Left cardiac atrium (tissue), 4 donors: ENCODE results near the gene GASK1A. TPM values are rescaled to one million over a fixed set of nuclear protein-coding genes. Genes with fewer than 3 reads are reported as not detected.
A peak's percentile ranks its signal among the peaks of the same experiment; 100 is the strongest.
"Not testable (repeated sequence)": the region's sequence is repeated elsewhere in the genome, so short reads cannot be mapped to it uniquely, and the experiment has no call there.

Source experiments
- ATAC-seq, 2 donors: fragments of 200-7000 bp; cut with Tn5 transposase; one replicate each; pipeline ENCODE4 v1.9.1; 2020; ENCODE audit warnings: mild to moderate bottlenecking in 2 of 2, moderate library complexity in 2 of 2
- DNase-seq: peaks from one replicate; pipeline ENCODE4 v3.0.0-alpha.2; 2020
- intact Hi-C, 2 donors: fragments of 100-400 bp; cut with DNase I; formaldehyde crosslinking; loops; one replicate each; pipeline versions ENCODE4 v1.14.1 to v1.15.1; 2022 to 2023
- total RNA-seq, 2 donors: library from RNA; stranded (reverse); fragmentation: NEBNext Ultra II Directional; extraction: Animal tissue kit (Norgen Biotek cat#: 25700); gene quantifications; one replicate each; pipeline ENCODE4 v1.2.1, GENCODE V29; 2021
- donor health status: DM: no; HTN: yes; CAD: no.
- donor health status: DM: no; HTN: yes; CAD: no; lungs with severe emphysema.
- donor health status: DM: yes; HTN: yes; CAD: no.
- donor health status: Dilated cardiomyopathy.

The GASK1A gene
- total RNA-seq, 2 donors from 2014 or later = 2.6 to 4.0 TPM

DNA sequence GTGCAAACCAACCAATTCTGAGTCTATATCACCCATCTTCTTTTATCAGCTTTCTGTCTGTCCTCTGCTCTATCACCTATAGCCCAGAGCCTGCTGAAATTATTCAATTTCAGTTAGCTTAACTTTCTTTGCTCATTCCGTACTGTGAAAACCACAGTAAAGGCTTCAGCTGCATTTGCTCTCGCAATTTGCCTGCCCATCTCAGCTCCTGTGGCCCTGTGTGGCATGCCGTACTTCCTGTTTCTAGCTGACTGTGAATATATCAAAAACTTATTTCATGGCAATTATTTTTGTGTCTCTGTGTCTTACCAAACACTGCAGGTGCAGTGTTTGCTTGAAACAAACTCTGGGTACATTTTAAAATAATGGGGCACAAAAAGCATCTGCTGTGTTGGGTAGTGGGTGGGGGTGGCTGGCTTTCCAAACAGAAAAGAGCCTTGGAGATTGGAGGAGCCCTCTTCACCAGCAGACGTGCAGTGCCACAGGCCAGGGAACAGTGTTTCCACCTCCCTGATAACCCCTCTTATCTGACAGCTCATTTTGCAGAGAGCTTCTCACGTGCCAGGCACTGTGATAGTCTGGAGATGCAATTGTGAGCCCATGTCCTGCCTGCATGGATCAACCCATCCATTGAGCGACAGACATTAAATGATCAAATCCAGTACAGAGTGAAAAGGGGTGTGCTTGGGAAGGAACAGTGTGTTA, 45.2 kb downstream of the GASK1A start:
- intact Hi-C loops = no loop called here
- DNase-seq = no peak
- peak in 1 of 2 donors; percentile 47 for ATAC-seq

DNA sequence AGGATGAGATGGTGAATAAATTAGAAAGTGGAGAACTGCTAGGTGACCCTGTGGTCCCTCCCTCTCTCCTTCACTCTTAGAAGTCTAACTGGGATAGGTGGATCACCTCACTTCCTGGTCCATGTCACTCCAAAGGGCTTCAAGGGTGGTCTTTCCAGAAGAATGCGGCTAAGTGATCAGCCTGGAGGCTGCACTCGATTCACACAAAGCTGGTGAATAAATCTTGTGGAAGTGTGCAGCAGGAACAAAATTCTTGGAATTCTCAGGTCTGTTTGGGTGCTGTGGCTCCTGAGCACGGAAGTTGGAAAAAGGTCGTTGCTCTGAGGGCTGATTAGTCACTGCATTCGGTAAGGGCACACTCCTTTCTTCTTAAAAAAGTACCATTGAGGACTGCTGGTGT, 46.3 kb downstream of the GASK1A start:
- ATAC-seq = no peak
- DNase-seq = no peak
- intact Hi-C loops = no loop called here

DNA sequence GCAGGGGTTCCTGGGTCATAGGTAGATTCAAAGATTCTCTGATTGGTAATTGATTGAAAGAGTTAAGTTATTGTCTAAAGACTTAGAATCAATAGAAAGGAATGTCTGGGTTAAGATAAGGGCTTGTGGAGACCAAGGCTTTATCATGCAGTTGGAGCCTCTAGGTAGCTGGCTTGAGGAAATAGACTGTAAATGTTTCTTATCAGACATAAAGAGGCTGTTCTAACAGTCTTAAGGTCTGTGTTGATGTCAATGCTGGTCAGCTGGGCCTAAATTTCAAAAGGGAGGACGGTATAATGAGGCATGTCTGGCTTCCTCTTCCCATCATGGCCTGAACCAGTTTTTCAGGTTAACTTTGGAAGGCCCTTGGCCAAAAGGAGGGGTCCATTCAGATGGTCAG, 48.9 kb downstream of the GASK1A start:
- intact Hi-C loops = no loop called here
- DNase-seq (no peak), ATAC-seq (no peak)

DNA sequence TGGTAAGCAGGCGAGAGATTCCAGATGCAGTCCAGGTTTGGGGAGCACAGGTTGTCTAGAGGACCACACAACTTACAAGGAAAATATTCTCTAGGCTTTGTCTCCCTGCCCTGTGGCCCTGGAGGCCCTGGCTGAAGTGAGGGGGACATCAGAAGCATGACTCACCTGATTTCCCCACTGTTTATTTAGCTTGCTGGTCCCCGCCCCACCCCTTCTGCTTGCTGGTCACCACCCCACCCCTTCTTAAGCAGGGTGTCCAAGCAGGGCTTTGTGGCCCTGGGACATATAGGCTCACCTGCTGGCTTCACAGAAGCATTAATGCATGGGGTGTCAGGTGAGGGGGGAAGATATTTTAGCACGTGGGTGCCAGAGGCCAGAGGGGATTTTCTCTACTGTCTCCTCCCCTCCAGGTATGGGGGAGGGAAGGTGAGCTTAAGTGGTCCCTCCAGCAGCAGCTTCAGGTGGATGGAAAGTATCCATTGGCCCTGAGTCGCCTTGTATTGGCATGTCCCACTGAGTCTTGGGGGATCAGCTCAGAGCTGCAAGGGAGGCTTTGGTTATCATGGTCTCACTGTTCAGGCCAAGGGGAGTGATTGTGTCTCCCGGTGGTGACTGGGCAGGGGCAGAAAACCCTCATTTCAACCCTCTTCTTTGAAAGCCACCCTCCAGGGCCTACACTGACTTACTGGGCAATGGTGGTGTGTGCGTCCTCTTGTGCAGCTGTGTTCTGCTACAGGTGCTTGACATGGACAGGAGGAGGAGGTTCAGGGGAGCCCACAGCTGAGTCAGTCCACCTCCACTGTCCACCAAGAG, 49.8 kb downstream of the GASK1A start:
- DNase-seq = no peak
- intact Hi-C loops = no loop called here
- ATAC-seq = no peak

DNA sequence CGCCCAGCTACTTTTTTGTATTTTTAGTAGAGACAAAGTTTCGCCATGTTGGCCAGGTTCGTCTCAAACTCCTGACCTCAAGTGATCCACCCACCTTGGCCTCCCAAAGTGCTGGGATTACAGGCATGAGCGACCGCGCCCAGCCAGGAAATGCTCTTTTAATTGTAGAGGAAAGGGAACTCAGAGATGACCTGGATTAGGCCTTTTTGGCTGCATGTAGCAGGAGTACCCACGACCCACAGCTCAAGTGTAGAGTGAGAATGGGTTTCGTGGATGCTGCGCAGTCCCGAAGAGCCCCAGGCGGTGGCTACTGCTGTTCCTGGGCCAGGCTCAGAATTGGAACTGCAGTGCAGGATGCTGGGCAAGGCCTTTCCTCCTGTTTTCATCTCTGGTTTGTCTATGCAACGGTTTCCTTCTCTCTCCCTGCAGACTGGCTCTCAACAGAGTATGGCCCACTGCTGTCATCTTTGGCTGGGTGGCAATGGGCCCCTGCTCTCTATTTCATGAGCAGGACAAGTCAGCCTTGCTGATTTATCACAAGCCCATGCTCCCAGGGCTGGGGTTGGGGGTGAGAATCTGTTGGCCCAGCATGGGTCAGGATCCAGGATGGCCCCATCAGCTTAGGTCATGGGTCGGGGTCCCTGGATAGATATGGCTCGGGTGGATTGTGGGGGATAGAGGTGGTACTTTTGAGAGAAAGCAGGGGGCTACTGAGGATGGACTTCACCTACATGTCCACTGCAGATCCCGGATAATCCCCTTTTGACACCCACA, 51.2 kb downstream of the GASK1A start:
- ATAC-seq = no peak
- intact Hi-C loops = no loop called here
- no peak for DNase-seq

DNA sequence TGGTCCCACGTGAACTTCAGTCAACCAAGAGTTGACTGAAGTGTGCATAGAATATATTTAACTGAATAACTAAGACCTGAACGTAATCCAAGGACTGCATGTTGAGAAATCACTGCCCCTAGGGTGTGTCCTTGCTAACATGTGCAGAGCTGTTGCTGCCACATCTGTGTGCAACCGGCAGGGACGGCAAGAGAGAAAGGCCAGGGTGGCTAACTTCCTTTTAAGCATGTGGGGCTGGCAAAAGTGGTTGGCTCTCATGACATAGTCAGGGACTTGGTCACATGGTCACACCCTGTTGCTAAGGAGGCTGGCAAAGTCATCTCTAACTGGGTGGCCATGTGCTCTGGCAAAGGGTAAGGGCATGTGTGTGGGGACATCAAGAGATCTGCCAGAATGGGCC, 52.4 kb downstream of the GASK1A start:
- DNase-seq (peak; percentile 55), ATAC-seq (peak; percentile 56 to 85)
- intact Hi-C loops = no loop called here

DNA sequence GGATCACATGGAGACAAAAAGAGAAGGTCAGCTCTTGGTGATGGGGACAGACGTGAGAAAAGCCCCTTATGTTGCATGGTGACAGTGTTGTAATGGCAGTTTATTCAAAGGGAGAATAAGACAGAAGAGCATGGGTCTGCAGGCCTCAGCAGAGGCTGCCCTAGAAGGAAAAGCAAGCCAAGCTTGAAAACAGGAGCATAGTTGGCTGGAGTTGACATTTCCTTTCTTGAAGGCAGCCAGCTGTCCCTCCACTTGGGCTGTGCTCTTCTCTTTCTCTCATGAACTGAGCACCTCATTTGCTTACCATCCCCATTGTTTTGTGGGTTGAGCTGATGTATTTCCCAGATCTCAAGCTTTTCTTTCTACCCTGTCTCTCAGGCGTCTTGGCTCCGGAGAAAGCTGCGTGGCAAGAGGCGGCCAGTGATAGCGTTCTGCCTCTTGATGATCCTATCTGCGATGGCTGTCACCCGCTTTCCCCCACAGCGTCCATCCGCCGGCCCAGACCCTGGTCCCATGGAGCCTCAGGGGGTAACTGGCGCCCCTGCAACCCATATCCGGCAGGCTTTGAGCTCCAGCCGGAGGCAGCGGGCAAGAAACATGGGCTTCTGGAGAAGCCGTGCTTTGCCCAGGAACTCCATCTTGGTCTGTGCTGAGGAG, 52.9 kb downstream of the GASK1A start:
- DNase-seq = no peak
- intact Hi-C loops = no loop called here
- peak; percentile 33 to 41 for ATAC-seq

DNA sequence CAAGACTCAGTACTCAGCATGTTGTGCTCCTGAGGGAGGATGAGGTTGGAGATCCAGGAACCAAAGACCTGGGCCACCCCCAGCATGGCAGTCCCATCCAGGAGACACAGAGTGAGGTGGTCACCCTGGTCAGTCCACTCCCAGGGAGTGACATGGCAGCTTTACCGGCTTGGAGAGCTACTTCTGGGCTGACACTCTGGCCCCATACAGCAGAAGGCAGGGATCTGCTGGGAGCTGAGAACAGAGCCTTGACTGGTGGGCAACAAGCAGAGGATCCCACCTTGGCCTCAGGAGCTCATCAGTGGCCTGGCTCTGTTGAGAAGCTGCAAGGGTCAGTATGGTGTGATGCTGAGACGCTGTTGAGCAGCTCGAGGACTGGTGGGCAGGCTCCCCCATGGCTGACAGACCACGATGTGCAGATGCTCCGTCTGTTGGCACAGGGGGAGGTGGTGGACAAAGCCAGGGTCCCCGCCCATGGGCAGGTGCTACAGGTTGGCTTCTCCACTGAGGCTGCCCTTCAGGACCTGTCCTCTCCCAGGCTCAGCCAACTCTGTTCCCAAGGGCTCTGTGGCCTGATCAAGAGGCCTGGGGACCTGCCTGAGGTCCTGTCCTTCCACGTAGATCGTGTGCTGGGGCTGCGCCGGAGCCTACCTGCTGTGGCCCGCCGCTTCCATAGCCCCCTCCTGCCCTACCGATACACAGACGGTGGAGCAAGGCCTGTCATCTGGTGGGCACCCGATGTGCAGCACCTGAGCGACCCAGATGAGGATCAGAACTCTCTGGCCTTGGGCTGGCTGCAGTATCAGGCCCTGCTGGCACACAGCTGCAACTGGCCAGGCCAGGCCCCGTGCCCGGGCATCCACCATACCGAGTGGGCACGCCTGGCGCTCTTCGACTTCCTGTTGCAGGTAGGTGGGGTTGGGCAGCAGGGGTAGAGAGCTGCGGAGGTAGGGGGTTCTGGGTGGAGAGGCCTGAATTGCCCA, 53.8 kb downstream of the GASK1A start:
- DNase-seq (no peak), ATAC-seq (no peak)
- intact Hi-C loops = no loop called here

DNA sequence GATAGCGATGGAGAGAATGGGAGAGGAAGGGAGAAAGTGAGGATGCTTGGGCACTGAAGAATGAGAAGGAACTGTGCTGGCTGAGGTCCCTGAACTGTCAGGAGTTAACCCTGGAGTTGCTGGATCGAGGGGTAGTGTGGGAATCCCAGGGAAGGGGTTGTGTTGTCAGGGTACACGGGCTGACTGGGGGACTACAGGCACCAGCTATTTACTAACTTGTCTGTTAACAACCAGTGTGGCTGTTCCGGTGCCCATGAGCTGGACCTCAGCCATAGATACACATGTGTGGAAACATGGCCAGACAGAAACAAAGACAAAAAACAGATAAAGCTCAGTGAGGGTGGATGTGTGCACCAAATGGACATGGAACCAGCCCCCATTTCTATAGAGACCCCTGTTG, 55.1 kb downstream of the GASK1A start:
- intact Hi-C loops = no loop called here
- ATAC-seq = no peak
- DNase-seq = no peak

DNA sequence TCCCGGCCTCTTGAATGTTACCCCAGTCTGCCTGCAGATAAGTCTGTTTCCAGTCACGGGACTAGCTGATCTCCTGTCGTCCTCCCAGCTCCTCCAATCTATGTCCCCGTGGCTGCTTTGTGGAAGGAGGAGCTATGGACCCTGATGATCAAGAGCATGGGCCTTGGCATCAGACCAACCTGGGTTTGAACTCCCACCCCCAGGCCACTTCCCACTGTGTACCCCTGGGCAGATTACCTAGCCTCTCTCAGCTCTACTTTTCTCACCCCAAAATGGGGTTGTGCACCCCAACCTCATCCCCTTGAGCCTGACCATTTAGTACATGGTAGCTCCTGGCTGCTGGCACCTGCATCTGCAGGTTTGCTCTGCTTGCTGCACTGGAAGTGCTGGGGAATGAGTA, 55.8 kb downstream of the GASK1A start:
- no peak for ATAC-seq
- intact Hi-C loops = no loop called here
- DNase-seq = no peak

DNA sequence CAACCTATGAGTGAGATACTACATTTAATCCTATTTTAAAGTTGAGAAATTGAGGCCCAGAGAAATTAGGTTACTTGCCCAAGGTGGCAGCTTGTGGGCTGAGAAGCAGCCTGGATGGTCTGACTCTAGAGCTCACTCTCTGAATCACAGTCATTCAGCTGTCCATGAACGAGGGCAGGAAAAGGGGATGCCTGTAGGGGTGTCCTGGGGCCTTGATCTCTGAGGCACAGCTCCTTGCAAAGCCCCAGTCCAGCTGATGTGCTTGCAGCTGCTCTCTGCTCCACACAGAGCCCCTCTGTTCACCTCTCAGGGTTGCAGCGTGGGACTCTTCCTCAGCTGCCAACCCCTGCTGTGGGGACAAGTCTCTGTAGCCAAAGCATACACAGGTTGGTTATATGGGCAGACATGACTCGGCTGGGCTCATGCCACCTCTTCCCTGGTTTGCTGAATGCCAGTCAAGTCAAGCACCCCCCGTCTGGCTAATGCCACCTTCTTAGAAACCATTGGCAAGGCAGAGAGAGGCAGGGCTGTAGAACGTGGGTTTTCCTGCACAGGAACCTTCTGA, 56.8 kb downstream of the GASK1A start:
- no peak for ATAC-seq
- no peak for DNase-seq
- intact Hi-C loops = no loop called here

DNA sequence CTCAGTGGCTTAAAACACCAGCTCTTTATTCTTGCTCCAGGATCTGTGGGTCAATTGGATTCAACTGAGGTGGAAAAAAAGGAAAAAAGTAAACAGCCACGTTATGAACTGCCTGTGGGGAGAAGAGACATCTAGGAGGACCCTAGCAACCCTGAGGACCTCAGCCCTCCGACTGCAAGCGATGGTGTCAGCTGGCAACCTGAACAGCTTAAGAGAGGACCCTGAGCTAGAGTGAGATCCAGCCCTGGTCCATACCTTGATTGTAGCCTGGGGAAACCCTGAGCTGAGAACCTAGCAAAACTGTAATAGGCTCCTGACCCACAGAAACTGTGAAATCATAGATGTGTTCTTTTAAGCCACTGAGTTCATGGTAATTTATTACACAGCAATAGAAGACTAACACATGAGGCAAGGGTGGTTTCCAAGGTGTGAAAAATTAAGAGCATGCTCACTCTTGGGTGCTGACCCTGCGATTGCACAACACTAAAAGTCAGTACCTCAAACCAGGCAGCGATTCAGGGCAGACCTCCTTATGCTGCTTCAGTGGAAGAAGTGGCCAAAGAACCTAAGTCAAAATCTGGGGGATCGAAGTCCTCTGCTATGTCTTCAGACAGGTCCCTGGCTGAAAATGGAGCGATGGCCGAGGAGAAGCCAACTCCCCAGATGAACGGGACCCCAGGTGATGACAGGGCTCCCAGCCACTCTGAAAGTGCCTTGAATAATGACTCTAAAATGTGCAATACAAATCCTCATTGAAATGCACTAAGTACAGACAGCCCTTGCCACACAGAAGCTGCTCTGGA, 57.7 kb downstream of the GASK1A start:
- DNase-seq = no peak
- intact Hi-C loops = no loop called here
- ATAC-seq = peak in 1 of 2 donors; percentile 50

DNA sequence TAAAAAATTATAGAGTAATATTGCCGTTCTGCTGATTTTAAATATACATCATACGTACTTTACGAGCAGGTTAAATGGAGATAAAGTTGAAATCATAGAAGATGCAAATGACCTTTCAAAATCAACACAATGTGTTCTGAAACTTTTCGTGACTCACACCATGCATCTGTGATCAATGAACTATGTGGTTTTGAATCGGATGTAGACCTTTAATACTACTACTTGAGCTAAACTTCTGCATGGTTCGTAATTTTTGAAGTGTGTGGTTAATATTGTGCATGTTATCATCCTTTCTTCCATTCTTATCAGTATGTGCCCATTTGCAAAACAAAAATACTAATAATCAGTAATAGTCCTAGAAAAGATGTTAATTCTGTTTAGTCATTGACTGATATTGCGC, 58.9 kb downstream of the GASK1A start:
- no peak for DNase-seq
- intact Hi-C loops = no loop called here
- ATAC-seq = no peak

DNA sequence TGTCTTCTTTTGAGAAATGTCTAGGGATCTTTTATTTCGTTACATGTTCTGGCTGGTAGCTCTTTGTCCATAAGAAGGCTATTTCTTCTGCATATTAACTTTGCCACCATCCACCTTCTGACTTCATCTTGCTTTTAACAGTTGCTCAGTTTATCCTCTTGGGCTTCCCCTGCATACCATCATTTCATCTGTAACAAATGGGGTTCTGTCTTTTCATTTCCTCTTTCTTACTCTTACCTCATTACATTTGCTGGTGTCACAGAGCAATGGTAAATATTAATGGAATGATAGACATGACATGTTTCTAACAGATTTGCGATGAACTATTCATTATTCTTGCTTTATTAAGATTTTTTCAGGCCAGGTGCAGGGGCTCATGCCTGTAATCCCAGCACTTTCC, 62.4 kb downstream of the GASK1A start:
- intact Hi-C loops = no loop called here
- DNase-seq (no peak), ATAC-seq (no peak)

DNA sequence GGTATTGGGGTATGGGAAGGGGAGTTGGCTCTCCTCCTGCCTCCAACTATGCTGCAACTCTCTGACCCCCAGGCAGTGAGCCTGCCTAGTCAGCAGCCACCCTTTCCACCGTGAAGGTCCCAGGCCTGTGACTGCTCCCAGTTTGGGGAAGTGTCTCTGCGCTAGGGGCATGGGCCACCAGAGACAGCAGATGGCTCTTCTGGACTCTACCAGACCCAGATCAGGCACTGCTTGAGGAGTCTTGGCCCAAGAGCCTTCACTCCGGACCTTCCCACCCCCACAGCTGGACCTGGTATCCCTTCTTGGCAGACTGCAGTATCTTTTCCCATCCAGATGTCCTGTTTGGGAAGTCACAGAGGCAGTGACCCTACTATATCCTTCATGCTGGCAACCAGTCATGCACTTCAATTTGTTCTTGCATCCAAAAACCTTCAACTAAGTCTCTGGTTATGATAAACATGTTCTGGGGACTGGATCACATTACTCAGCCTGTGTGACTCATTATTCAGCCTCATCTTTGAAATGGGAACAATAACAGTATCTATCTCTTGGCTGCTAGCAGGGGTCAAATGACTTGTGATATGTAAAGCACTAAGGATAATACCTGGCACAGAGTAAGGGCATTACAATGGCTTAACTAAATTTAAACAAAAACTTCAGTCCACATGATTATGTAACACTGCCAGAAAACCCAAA, 64.1 kb downstream of the GASK1A start:
- intact Hi-C loops = no loop called here
- DNase-seq = no peak
- ATAC-seq = peak; percentile 56 to 61

DNA sequence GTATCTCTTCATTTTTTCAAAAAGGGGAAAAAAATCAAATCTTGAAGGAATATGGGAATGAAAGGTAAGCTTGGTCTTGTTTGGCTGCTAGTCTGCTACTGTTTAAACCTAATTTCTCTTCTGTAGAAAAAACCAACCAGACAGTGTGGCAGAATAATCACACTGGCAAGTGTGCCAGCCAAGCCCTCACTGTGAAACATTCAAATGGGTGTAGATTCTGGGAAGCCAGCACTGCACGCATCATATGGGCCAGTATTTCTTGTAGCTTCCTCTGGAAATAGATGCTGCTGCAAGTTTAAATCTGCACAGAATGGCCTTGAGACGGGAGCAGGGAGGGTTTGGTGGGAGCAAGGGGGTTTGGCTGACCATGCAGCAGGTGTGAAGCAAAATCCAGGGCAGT, 64.7 kb downstream of the GASK1A start:
- no peak for ATAC-seq
- DNase-seq = no peak
- intact Hi-C loops = no loop called here

DNA sequence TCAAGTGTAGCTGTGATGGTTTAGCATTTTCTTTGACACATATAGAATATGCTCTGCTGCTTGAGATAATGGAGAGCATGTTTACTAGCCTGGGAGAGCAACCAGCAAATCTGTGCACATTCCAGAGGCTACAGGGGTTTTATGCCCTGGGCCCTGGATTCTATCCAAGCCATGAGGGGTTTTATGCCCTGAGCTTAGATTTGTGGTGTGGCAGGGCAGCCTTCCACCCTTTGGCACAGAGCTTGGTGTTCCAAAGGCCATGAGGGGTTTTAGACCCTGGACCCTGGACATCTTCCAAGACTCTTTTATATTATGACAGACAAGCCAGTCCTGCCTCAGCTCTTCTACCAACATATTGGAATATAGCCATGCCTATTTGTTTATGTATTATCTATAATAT, 66.0 kb downstream of the GASK1A start:
- ATAC-seq = not testable (repeated sequence)

More for the DNA sequence above, 66.0 kb downstream of the GASK1A start:
- DNase-seq, intact Hi-C loops: not testable (repeated sequence)
